PC-9 (cell line): ENCODE results near the gene ROR2. TPM values are rescaled to one million over a fixed set of nuclear protein-coding genes. Genes with fewer than 3 reads are reported as not detected.

Experiments used
- BruUV-seq: library from RNA; stranded (reverse); fragments of 400-500 nt; replicated peaks from 2 replicates; lab custom pipeline; 2021; lab: Mats Ljungman, UMichigan
- CTCF ChIA-PET: fragments of 300-600 bp; sonication (Branson Sonifier 250); formaldehyde crosslinking; loops from one replicate; lab custom pipeline; 2022; ENCODE audit warnings: antibody characterized with exemption; lab: Charles Lee
- POLR2A ChIA-PET: fragments of 300-600 bp; sonication (Branson Sonifier 250); formaldehyde crosslinking; loops from one replicate; lab custom pipeline; 2022; ENCODE audit warnings: antibody characterized with exemption; ENCODE audit not compliant: unreplicated experiment; lab: Charles Lee
- DNase-seq, 2 experiments: peaks; one replicate each; pipeline versions ENCODE4 v3.0.0 to v3.0.0-alpha.2; 2015 to 2022; ENCODE audit warnings: mixed read lengths in 1 of 2
- H2AFZ ChIP-seq: fragments of 200-600 bp; sonication (generic); 2 replicates; pipeline ENCODE4 v1.8.1; 2017; ENCODE audit warnings: antibody characterized with exemption
- H3F3A ChIP-seq: fragments of 200-600 bp; sonication (generic); 2 replicates; pipeline ENCODE4 v1.8.1; 2017; ENCODE audit warnings: antibody characterized with exemption, mild to moderate bottlenecking, low read depth; ENCODE audit not compliant: insufficient read depth
- H3K27ac ChIP-seq: fragments of 200-600 bp; sonication (generic); 2 replicates; pipeline ENCODE4 v1.6.1; 2016; ENCODE audit warnings: mixed run types
- H3K27me3 ChIP-seq: fragments of 200-600 bp; sonication (generic); 2 replicates; pipeline ENCODE4 v1.6.1; 2016; ENCODE audit warnings: low read depth, mixed run types; ENCODE audit not compliant: insufficient read depth
- H3K36me3 ChIP-seq: fragments of 200-600 bp; sonication (generic); 2 replicates; pipeline ENCODE4 v1.6.1; 2016; ENCODE audit warnings: low read depth, mixed run types
- H3K4me1 ChIP-seq: fragments of 200-600 bp; sonication (generic); replicated peaks from 2 replicates; pipeline ENCODE4 v1.6.1; 2016; ENCODE audit warnings: mixed run types; ENCODE audit not compliant: insufficient read depth
- H3K4me2 ChIP-seq: fragments of 200-600 bp; sonication (generic); 2 replicates; pipeline ENCODE4 v1.6.1; 2017; ENCODE audit warnings: mixed run types
- H3K4me3 ChIP-seq: fragments of 200-600 bp; sonication (generic); 2 replicates; pipeline ENCODE4 v1.6.1; 2016; ENCODE audit warnings: mixed run types
- H3K79me2 ChIP-seq: fragments of 200-600 bp; sonication (generic); 2 replicates; pipeline ENCODE4 v1.6.1; 2017; ENCODE audit warnings: low read depth, mixed run types
- H3K9me2 ChIP-seq: fragments of 200-600 bp; sonication (generic); 2 replicates; pipeline ENCODE4 v1.8.1; 2017; ENCODE audit warnings: mild to moderate bottlenecking; ENCODE audit not compliant: insufficient read depth
- H3K9me3 ChIP-seq: fragments of 200-600 bp; sonication (generic); 2 replicates; pipeline ENCODE4 v1.8.1; 2016; ENCODE audit warnings: low read depth; ENCODE audit not compliant: insufficient read depth
- H4K20me1 ChIP-seq: fragments of 200-600 bp; sonication (generic); 2 replicates; pipeline ENCODE4 v1.8.1; 2017; ENCODE audit not compliant: insufficient read depth
- EZH2 ChIP-seq: fragments of 200-600 bp; sonication (generic); IDR thresholded peaks from 2 replicates; pipeline ENCODE4 v1.8.0; 2017; ENCODE audit warnings: antibody characterized with exemption, low read depth
- intact Hi-C: fragments of 100-400 bp; cut with micrococcal nuclease; formaldehyde crosslinking; loops from one replicate; pipeline ENCODE4 v1.10.0; 2022; ENCODE audit not compliant: unreplicated experiment
- total RNA-seq: library from RNA; stranded (reverse); gene quantifications from 2 replicates; pipeline ENCODE4 v1.2.3, GENCODE V29; 2021
- TF ChIP-seq, protein P1 (sequence below): fragments of 200-600 bp; sonication (generic); conservative IDR thresholded peaks from 2 replicates; pipeline ENCODE4 v1.6.1; 2017; ENCODE audit warnings: mixed run types, antibody characterized with exemption, mild to moderate bottlenecking, moderate library complexity

ROR2 gene
- total RNA-seq, 1 experiment from 2014 or later, result not detected

- Histone ChIP-seq H3K4me2 (no peak overlapping the region), H3K9me3 (0 out of 2 replicates have a peak, but pooled peaks cover 4% of the 10 kb centered on the region), H3K27ac (no peak overlapping the region), H3K9me2 (no peaks in the 10 kb centered on the region), H3K4me1 (no peaks in the 10 kb centered on the region), H3F3A (no peaks in the 10 kb centered on the region), H4K20me1 (no peaks in the 10 kb centered on the region), H2AFZ (no peak overlapping the region), H3K36me3 (no peaks in the 10 kb centered on the region), H3K4me3 (no peak overlapping the region), H3K79me2 (no peaks in the 10 kb centered on the region), H3K27me3 (no peaks in the 10 kb centered on the region)
- intact Hi-C loops, result no loop called here
- TF ChIP-seq, protein P1, sequence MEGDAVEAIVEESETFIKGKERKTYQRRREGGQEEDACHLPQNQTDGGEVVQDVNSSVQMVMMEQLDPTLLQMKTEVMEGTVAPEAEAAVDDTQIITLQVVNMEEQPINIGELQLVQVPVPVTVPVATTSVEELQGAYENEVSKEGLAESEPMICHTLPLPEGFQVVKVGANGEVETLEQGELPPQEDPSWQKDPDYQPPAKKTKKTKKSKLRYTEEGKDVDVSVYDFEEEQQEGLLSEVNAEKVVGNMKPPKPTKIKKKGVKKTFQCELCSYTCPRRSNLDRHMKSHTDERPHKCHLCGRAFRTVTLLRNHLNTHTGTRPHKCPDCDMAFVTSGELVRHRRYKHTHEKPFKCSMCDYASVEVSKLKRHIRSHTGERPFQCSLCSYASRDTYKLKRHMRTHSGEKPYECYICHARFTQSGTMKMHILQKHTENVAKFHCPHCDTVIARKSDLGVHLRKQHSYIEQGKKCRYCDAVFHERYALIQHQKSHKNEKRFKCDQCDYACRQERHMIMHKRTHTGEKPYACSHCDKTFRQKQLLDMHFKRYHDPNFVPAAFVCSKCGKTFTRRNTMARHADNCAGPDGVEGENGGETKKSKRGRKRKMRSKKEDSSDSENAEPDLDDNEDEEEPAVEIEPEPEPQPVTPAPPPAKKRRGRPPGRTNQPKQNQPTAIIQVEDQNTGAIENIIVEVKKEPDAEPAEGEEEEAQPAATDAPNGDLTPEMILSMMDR, result no peak
- TF ChIP-seq EZH2, result no peak
- POLR2A ChIA-PET, result no interaction called here
- DNase-seq, result no peak
- BruUV-seq, result no TSS peak
- CTCF ChIA-PET, result no interaction called here
These were observed 249.6 kb downstream of the ROR2 start for GRCh38 chr9:91700475-91700874.

DNA sequence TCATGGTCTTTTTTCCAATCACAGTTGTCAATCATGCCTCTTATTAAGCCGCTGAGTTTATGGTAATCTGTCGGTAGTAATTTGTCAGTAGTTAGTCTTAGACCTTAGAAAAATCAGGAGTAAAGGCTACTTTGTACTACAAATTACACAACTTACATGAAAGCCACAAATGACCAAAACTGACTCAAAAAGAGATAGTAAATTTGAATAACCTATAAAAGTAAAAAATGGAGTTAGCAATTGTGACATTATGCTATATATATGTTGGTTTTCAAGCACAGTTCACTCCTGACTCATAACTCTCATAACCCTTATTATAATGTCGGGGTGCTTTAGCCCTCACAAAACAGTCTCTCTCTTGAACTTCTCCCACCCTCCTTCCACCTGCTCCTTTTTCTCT, 251.8 kb downstream of the ROR2 start:
- no peak for DNase-seq
- H3F3A ChIP-seq, result no peaks in the 10 kb centered on the region
- ChIA-PET POLR2A (no interaction called here), CTCF (no interaction called here)
- H3K4me2 ChIP-seq, result no peak overlapping the region
- H3K27ac ChIP-seq, result no peak overlapping the region
- no peaks in the 10 kb centered on the region for H3K36me3 ChIP-seq
- BruUV-seq, result no TSS peak
- no peaks in the 10 kb centered on the region for H4K20me1 ChIP-seq
- intact Hi-C loops, result no loop called here
- H3K4me1 ChIP-seq, result peaks cover 6% of the 10 kb centered on the region; the same call in 1 of the 2 replicates
- no peaks in the 10 kb centered on the region for H3K79me2 ChIP-seq
- TF ChIP-seq, protein P1, result no peak
- TF ChIP-seq EZH2, result no peak
- no peak overlapping the region for H2AFZ ChIP-seq
- no peaks in the 10 kb centered on the region for H3K27me3 ChIP-seq
- H3K9me3 ChIP-seq, result no peaks in the 10 kb centered on the region
- no peak overlapping the region for H3K4me3 ChIP-seq
- no peaks in the 10 kb centered on the region for H3K9me2 ChIP-seq

- no TSS peak for BruUV-seq
- Histone ChIP-seq H3K79me2 (no peaks in the 10 kb centered on the region), H4K20me1 (no peaks in the 10 kb centered on the region), H3K4me2 (no peak overlapping the region), H3K4me3 (no peak overlapping the region), H3K27me3 (no peaks in the 10 kb centered on the region), H3K9me3 (no peaks in the 10 kb centered on the region), H3K27ac (no peak overlapping the region), H3K36me3 (no peaks in the 10 kb centered on the region), H3K9me2 (no peaks in the 10 kb centered on the region), H3F3A (no peaks in the 10 kb centered on the region), H3K4me1 (peaks cover 11% of the 10 kb centered on the region; the same call in 1 of the 2 replicates), H2AFZ (no peak overlapping the region)
- POLR2A ChIA-PET, result no interaction called here
- intact Hi-C loops, result no loop called here
- CTCF ChIA-PET, result no interaction called here
- TF ChIP-seq, protein P1, result no peak
- no peak for TF ChIP-seq EZH2
- DNase-seq, result no peak
These were observed 252.8 kb downstream of the ROR2 start for GRCh38 chr9:91697201-91697600.
